Mesenchymal stem cell (in vitro differentiated cells and primary cell): Measurements from ENCODE around the gene LACRT.

Experiments
- DNase-seq: peaks from one replicate; pipeline ENCODE4 v3.0.0-alpha.2; 2013
- H2AFZ ChIP-seq: one replicate; pipeline ENCODE4 v1.6.1; 2013; ENCODE audit warnings: low read depth, mild to moderate bottlenecking, control low read depth, inconsistent platforms, low read length, moderate library complexity
- H2AK5ac ChIP-seq: 2 replicates; pipeline ENCODE4 v1.6.1; 2013; ENCODE audit warnings: low read length, moderate library complexity, mild to moderate bottlenecking, inconsistent platforms; ENCODE audit not compliant: severe bottlenecking
- H2BK120ac ChIP-seq: one replicate; pipeline ENCODE4 v1.6.1; 2013; ENCODE audit warnings: low read depth, mild to moderate bottlenecking, inconsistent platforms, low read length, moderate library complexity
- H2BK12ac ChIP-seq, 2 experiments: one replicate each; pipeline ENCODE4 v1.6.1; 2013; ENCODE audit warnings: inconsistent platforms in 2 of 2, low read length in 2 of 2, mild to moderate bottlenecking in 2 of 2, moderate library complexity in 2 of 2, control low read depth in 1 of 2
- H2BK15ac ChIP-seq: one replicate; pipeline ENCODE4 v1.6.1; 2013; ENCODE audit warnings: mild to moderate bottlenecking, low read depth, inconsistent platforms; ENCODE audit not compliant: poor library complexity, severe bottlenecking
- H2BK5ac ChIP-seq: 2 replicates; pipeline ENCODE4 v1.6.1; 2013; ENCODE audit warnings: low read depth, mild to moderate bottlenecking, low read length, control low read depth, inconsistent platforms; ENCODE audit not compliant: poor library complexity, severe bottlenecking
- H3K14ac ChIP-seq, 2 experiments: one replicate each; pipeline ENCODE4 v1.6.1; 2013; ENCODE audit warnings: inconsistent platforms in 2 of 2, low read length in 2 of 2, control low read depth in 1 of 2, mild to moderate bottlenecking in 1 of 2, moderate library complexity in 1 of 2
- H3K18ac ChIP-seq, 2 experiments: one replicate each; pipeline ENCODE4 v1.6.1; 2013; ENCODE audit warnings: inconsistent platforms in 2 of 2, low read length in 2 of 2, control low read depth in 1 of 2, low read depth in 1 of 2, mild to moderate bottlenecking in 1 of 2
- H3K23ac ChIP-seq, 2 experiments: one replicate each; pipeline ENCODE4 v1.6.1; 2013; ENCODE audit warnings: inconsistent platforms in 2 of 2, low read length in 2 of 2, mild to moderate bottlenecking in 2 of 2, moderate library complexity in 2 of 2, control low read depth in 1 of 2
- H3K27ac ChIP-seq: 2 replicates; pipeline ENCODE4 v1.5.1; 2013; ENCODE audit warnings: mild to moderate bottlenecking, moderate library complexity, low read length, control low read depth, inconsistent platforms; ENCODE audit not compliant: poor library complexity, severe bottlenecking
- H3K27me3 ChIP-seq, 2 experiments: 2 replicates each; pipeline versions ENCODE4 v1.6.1 to v1.7.0; 2013; ENCODE audit warnings: low read length in 2 of 2, mild to moderate bottlenecking in 2 of 2, moderate library complexity in 2 of 2, control low read depth in 1 of 2, inconsistent platforms in 1 of 2; ENCODE audit not compliant: control insufficient read depth in 1 of 2, insufficient read depth in 1 of 2
- H3K36me3 ChIP-seq, 2 experiments: 2 replicates each; pipeline versions ENCODE4 v1.6.1 to v1.7.0; 2013; ENCODE audit warnings: low read length in 2 of 2, control low read depth in 1 of 2, inconsistent platforms in 1 of 2, low read depth in 1 of 2, mild to moderate bottlenecking in 1 of 2; ENCODE audit not compliant: insufficient read depth in 2 of 2, control insufficient read depth in 1 of 2
- H3K4ac ChIP-seq, 2 experiments: one replicate each; pipeline ENCODE4 v1.6.1; 2013; ENCODE audit warnings: inconsistent platforms in 2 of 2, low read length in 2 of 2, mild to moderate bottlenecking in 2 of 2, moderate library complexity in 2 of 2, control low read depth in 1 of 2, low read depth in 1 of 2
- H3K4me1 ChIP-seq: 2 replicates; pipeline ENCODE4 v1.6.1; 2013; ENCODE audit warnings: low read depth, low read length, control low read depth; ENCODE audit not compliant: control insufficient read depth, insufficient read depth
- H3K4me2 ChIP-seq: 2 replicates; pipeline ENCODE4 v1.6.1; 2013; ENCODE audit warnings: low read length, mild to moderate bottlenecking, inconsistent platforms; ENCODE audit not compliant: poor library complexity, severe bottlenecking
- H3K4me3 ChIP-seq, 2 experiments: 2 replicates each; pipeline versions ENCODE4 v1.5.1 to v1.7.0; 2013; ENCODE audit warnings: low read length in 2 of 2, mild to moderate bottlenecking in 2 of 2, control low read depth in 1 of 2, low read depth in 1 of 2; ENCODE audit not compliant: insufficient read depth in 1 of 2
- H3K79me1 ChIP-seq: replicated peaks from 2 replicates; pipeline ENCODE4 v1.6.1; 2013; ENCODE audit warnings: mild to moderate bottlenecking, control low read depth, low read length, inconsistent platforms; ENCODE audit not compliant: poor library complexity, severe bottlenecking
- H3K9ac ChIP-seq: 2 replicates; pipeline ENCODE4 v1.7.0; 2013; ENCODE audit warnings: mild to moderate bottlenecking, low read length, moderate library complexity
- H3K9me3 ChIP-seq: 2 replicates; pipeline ENCODE4 v1.7.0; 2013; ENCODE audit warnings: mild to moderate bottlenecking, low read length; ENCODE audit not compliant: control insufficient read depth
- H4K8ac ChIP-seq: one replicate; pipeline ENCODE4 v1.6.1; 2013; ENCODE audit warnings: inconsistent platforms, mild to moderate bottlenecking, low read length, moderate library complexity
- H4K91ac ChIP-seq: one replicate; pipeline ENCODE4 v1.6.1; 2013; ENCODE audit warnings: mild to moderate bottlenecking, low read length, inconsistent platforms
- WGBS: methylation state at CpG from one replicate; pipeline ENCODE4 v1.1.7; 2013; ENCODE audit warnings: mixed read lengths; 5-methylcytosine and 5-hydroxymethylcytosine counted together

The LACRT gene

DNA sequence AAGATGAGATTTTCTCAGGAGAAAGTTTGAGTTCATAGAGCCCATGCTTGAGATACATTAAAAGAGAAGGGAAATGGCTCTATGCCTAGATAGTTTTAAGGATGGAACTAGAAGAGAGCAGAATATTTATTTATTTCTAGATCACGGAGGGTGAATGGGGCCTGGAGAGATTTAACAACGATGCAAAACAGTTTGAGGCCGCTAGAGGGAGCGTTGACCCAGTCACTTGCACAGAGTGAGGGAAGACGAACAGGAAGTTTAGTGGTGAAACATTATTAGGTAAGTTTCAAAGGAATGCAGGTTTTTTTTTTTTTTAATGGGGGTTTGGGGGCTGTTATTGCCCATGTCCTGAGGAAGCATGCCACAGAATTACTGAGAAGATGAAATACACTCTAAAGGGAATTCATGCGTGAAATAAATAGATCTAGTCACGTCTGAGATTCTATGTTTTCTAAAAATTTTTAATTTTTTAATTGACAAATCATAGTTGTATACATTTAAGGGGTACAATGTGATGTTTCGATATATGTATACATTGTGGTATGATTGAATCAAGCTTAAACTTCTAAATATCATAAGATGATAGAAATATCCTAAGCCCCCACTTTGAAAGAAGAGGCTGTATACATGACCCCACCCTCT lies 31.4 kb downstream of the LACRT start:
- Histone ChIP-seq H2AFZ (no peak overlapping the region), H2BK5ac (no peak overlapping the region), H3K4me1 (peaks cover 8% of the 10 kb centered on the region), H3K4me3 (no peak overlapping the region), H3K23ac (no peak overlapping the region), H4K91ac (no peak overlapping the region), H3K18ac (no peak overlapping the region), H2BK12ac (no peak overlapping the region), H2BK15ac (no peak overlapping the region), H3K36me3 (no peaks in the 10 kb centered on the region), H3K79me1 (no peaks in the 10 kb centered on the region), H3K14ac (no peak overlapping the region), H4K8ac (no peak overlapping the region), H2AK5ac (no peak overlapping the region), H3K27me3 (peaks cover 32 to 36% of the 10 kb centered on the region in 2 experiments), H3K27ac (no peak overlapping the region), H3K9ac (no peak overlapping the region), H3K9me3 (no peaks in the 10 kb centered on the region), H3K4ac (no peak overlapping the region), H2BK120ac (no peak overlapping the region), H3K4me2 (no peak overlapping the region)
- peak; percentile 66 for DNase-seq
- WGBS = 7% methylated on average over 5 of the region's 8 CpGs

DNA sequence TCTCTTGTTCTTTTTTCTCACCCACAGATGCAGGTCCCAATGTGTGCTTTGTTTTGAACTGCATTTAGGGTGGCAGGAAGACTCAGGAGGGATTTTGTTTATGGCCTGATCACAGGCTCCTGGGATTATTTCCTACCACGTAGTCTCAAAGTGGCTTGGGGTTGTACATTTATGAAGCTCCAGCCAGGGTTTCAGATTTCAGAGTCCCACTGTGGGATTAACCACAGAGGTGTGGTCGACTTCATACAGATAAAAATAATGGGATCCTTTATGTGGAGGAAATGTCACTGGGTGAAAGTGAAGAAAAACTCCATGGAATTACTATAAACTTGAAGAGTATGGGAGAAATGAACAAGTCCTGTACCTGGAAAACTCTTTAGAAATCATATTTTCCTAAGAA lies 32.0 kb downstream of the LACRT start:
- no peak overlapping the region for H4K8ac ChIP-seq
- DNase-seq = no peak
- H2AFZ ChIP-seq = no peak overlapping the region
- no peaks in the 10 kb centered on the region for H3K79me1 ChIP-seq
- H4K91ac ChIP-seq = no peak overlapping the region
- 50% methylated on average over 2 of the region's 2 CpGs for WGBS
- H2BK15ac ChIP-seq = no peak overlapping the region
- H3K9me3 ChIP-seq = no peaks in the 10 kb centered on the region
- H2BK120ac ChIP-seq = no peak overlapping the region
- no peak overlapping the region for H3K23ac ChIP-seq
- H3K27me3 ChIP-seq = peaks cover 35% of the 10 kb centered on the region in 2 experiments
- H3K4me2 ChIP-seq = no peak overlapping the region
- peaks cover 8% of the 10 kb centered on the region for H3K4me1 ChIP-seq
- H3K36me3 ChIP-seq = no peaks in the 10 kb centered on the region
- H3K18ac ChIP-seq = no peak overlapping the region
- no peak overlapping the region for H2BK12ac ChIP-seq
- H2AK5ac ChIP-seq = no peak overlapping the region
- no peak overlapping the region for H3K4me3 ChIP-seq
- H3K9ac ChIP-seq = no peak overlapping the region
- H3K27ac ChIP-seq = no peak overlapping the region
- H3K4ac ChIP-seq = no peak overlapping the region
- no peak overlapping the region for H3K14ac ChIP-seq
- H2BK5ac ChIP-seq = no peak overlapping the region

- WGBS = 55% methylated on average over 4 of the region's 4 CpGs
- Histone ChIP-seq H3K36me3 (no peaks in the 10 kb centered on the region), H3K4me3 (no peak overlapping the region)
Observed at GRCh38 chr12:54601841-54602240, 32.9 kb downstream of the LACRT start.

DNA sequence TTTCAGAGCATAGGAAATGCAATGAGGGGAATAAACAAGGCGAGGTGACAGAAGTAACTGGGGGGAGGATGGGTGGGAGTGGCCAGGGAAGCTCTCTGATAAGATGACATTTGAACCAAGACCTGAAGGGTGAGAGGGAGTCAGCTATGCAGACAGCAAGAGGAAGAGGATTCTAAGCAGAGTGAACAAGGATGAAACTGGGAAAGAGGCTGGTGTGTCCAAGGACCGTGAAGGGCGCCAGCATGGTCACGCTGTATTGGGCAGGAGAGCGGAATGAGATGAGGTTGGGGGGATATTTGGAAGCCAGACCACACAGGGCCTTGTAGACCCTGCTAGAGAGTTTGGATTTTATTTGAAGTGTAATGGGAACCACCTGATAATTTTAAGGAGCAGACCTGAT lies 35.7 kb downstream of the LACRT start:
- no peak for DNase-seq
- Histone ChIP-seq H2AK5ac (no peak overlapping the region), H3K27me3 (peaks cover 28 to 31% of the 10 kb centered on the region in 2 experiments), H3K4ac (no peak overlapping the region), H4K91ac (no peak overlapping the region), H2AFZ (no peak overlapping the region), H3K9ac (no peak overlapping the region), H4K8ac (no peak overlapping the region), H3K4me1 (peaks cover 8% of the 10 kb centered on the region), H3K36me3 (no peaks in the 10 kb centered on the region), H2BK12ac (no peak overlapping the region), H3K9me3 (no peaks in the 10 kb centered on the region), H3K79me1 (no peaks in the 10 kb centered on the region), H3K18ac (no peak overlapping the region), H2BK5ac (no peak overlapping the region), H2BK120ac (no peak overlapping the region), H3K4me2 (no peak overlapping the region), H3K4me3 (no peak overlapping the region), H3K23ac (no peak overlapping the region), H3K27ac (no peak overlapping the region), H2BK15ac (no peak overlapping the region), H3K14ac (no peak overlapping the region)
- 88% methylated on average over 5 of the region's 5 CpGs for whole genome bisulfite sequencing

More at GRCh38 chr12:54601841-54602240, 32.9 kb downstream of the LACRT start:
- no peak overlapping the region for H4K91ac ChIP-seq
- H2BK15ac ChIP-seq = no peak overlapping the region
- no peaks in the 10 kb centered on the region for H3K79me1 ChIP-seq
- no peak overlapping the region for H4K8ac ChIP-seq
- no peak overlapping the region for H3K23ac ChIP-seq
- H2BK12ac ChIP-seq = no peak overlapping the region
- H3K9me3 ChIP-seq = no peaks in the 10 kb centered on the region
- no peak overlapping the region for H3K14ac ChIP-seq
- H3K27ac ChIP-seq = no peak overlapping the region
- peaks cover 28 to 33% of the 10 kb centered on the region in 2 experiments for H3K27me3 ChIP-seq
- no peak for DNase-seq
- no peak overlapping the region for H2AK5ac ChIP-seq
- no peak overlapping the region for H3K18ac ChIP-seq
- no peak overlapping the region for H3K9ac ChIP-seq
- H2BK120ac ChIP-seq = no peak overlapping the region
- H3K4me2 ChIP-seq = no peak overlapping the region
- H3K4ac ChIP-seq = no peak overlapping the region
- H2AFZ ChIP-seq = no peak overlapping the region
- no peak overlapping the region for H2BK5ac ChIP-seq
- H3K4me1 ChIP-seq = peaks cover 8% of the 10 kb centered on the region
